HG02840 (cell line): ENCODE measurements around the gene ZNF480.
"Not testable (repeated sequence)": the region's sequence is repeated elsewhere in the genome, so short reads cannot be mapped to it uniquely, and the experiment has no call there.

Experiments used
- ATAC-seq: cut with Tn5 transposase; IDR thresholded peaks from one replicate; pipeline ENCODE4 v1.9.1; 2021; ENCODE audit warnings: mild to moderate bottlenecking, moderate library complexity, moderate number of reproducible peaks; ENCODE audit not compliant: unreplicated experiment, low FRiP score

The ZNF480 gene

DNA sequence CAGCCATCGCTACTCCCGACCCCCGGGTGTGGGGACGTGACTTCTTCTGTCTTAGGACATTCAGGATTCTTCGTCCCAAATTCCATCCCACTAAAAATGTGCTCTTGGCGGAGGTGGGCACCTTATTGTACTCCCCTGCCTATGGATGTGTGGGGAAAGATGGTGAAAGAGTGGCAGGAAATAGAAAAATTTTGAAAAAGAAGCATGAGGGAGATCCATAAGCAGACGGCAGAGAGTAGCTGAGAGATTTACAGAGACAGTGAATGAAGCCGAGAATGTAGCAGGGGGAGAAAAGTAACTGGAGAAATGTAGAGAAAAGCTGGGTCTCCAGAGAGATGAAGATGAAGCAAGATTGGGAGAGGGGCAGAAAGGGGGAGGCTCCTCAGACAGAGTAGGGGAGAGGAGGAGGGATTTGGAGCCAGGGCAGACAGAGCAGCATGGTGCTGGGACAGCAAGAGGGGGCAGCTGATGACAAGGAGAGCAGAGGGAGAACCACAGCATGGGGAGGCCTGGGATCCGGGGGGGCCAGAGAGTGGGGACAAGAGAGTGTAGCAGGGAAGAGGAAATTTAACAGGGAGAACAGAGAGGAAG is 39.9 kb downstream of the ZNF480 start:
- ATAC-seq, result no peak

DNA sequence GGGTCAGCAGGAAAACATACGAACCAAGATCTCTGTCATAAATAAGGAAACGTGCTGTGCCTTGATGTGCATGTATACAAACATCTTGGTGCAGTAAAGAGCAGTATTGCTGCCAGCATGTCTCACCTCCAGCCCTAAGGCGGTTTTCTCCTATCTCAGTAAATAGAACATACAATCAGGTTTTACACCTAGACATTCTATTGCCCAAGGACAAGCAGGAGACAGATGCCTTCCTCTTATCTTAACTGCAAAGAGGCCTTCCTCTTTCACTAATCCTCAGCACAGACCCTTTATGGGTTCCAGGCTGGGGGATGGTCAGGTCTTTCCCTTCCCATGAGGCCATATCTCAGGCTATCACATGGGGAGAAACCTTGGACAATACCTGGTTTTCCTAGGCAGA is 42.1 kb downstream of the ZNF480 start:
- not testable (repeated sequence) for ATAC-seq

DNA sequence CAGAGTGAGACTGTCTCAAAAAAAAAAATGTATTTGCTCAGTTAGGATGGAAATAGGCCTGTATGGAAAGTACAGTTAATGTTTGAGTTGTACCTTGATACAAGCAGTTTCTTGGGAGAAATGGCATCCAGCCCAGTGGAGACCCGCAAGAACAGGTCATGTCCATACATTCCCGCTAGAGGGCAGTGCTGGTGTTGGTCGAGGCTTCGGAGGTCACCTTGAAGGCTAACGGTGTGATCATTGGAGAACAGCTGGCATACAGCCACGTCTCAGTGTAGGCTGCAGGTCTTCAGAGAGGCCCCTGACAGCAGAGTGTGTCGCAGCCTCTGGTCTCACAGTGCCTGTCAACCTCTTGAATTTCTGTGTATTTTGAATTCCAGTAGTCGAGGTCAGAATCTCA is 46.6 kb downstream of the ZNF480 start:
- ATAC-seq, result no peak

DNA sequence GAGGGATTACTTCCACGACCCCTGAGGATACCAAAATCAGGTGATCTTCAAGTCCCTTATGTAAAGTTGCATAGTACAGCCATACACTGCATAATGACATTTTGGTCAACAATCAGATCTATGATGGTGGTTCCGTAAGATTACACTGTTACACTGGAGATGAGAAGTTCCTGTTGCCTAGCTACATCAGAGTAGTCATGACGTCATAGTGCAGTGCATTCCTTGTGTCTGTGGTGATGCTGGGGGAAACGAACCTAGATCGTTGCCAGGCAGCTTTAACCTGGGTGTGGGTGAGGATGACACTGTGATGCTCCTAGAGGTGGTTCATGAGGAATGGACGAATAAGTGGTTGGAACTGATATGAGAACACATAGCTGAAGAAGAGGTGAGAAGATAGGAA is 48.2 kb downstream of the ZNF480 start:
- ATAC-seq, result no peak

DNA sequence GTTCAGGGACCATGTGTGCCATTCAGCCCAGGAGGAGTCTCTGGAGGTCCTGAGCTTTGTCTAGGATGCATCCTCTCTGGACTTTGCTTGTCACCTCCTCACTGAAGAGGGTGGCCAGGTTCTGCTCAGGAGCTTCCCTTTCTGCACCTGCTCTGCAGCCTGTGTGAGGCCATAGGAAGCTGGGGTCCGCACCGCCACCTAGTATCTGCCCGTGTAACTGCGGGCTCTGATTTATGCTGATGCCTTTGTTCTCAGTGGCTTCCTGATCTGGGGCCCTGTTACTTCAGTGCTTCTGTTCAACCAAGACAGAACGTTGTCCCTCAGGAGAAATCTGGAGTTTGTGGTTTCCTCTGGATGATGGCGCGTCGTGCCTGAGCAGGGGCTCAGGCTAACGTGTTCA is 54.5 kb downstream of the ZNF480 start:
- no peak for ATAC-seq

DNA sequence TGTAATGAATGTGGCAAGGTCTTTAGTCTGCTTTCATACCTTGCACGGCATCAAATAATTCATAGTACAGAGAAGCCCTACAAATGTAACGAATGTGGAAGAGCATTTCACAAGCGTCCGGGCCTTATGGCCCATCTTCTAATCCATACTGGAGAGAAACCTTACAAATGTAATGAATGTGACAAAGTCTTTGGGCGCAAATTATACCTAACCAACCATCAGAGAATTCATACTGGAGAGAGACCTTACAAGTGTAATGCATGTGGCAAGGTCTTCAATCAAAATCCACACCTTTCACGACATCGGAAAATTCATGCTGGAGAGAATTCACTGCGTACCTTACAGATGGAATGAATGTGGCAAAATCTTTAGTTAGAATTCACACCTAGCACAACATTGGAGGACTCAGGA is 69.5 kb downstream of the ZNF480 start:
- no peak for ATAC-seq

DNA sequence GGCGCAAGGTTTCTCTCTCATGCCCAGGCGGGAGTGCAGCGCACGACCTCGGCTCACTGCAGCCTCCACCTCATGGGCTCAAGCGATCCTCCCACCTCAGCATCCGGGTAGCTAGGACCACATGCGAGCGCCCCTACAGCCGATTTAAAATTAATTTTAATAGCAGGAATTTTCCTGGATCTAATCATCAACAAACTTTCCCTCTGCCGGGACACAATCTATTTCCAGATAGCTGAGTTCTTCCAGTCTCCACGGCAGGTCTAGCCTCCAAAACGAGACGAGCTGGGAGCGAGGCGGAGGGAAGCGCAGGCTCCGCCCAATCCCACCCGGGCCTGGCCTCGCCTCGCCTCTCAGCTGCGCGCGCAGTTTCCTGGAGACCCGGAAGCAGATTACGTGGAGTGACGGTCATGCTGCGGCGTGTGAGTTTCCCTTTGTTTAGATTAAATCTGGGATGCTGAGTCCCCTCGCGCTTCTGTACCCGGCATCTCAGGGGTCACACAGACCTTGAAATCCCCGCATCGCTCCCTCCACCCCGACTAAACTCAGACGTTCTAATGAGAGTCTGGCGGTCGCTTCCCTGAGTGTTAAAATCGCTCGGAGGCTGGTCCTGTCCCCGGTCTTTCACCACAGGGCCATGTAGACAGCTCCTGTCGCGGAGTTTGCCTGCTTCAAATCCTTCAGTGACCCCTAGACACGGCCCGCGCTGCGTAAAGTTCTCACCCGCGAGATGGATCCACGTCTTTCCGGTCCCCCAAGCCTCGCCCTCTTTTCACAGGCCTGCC is 72.8 kb downstream of the ZNF480 start, which contains the start of gene ZNF880:
Gene ZNF880 (plus strand): TSS at position 365 of the 782 bp plus-strand sequence. CDS start 43 bp downstream, at position 408.
- ATAC-seq, result no peak

DNA sequence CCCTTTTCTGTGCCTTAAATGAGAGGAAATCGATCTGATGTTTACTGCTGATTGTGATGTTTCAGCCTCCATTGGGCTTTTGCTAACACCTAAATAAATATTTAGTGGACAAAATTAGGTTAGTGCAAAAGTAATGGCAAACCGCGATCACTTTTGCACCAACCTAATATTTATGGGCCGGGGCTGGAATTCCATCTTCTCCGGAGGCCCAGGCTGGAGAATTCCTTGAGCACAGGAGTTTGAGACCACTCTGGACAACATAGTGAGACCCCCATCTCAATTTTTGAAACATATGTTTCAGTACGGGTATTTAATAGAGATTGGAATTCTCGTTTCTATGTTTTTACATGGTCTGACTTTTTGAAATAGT is 73.4 kb downstream of the ZNF480 start:
- ATAC-seq, result no peak
